GM12878 (cell line): Measurements from ENCODE around the gene TBX15. TPM values are rescaled to one million over a fixed set of nuclear protein-coding genes. Genes with fewer than 3 reads are reported as not detected.

Experiments used
- ATAC-seq: fragments of 200-7000 bp; cut with Tn5 transposase; 3 replicates; pipeline ENCODE4 v1.9.1; 2020; ENCODE audit warnings: mild to moderate bottlenecking, moderate library complexity
- BruUV-seq: library from RNA; stranded (reverse); fragments of 400-500 nt; replicated peaks from 2 replicates; lab custom pipeline; 2021; lab: Mats Ljungman, UMichigan
- CTCF ChIA-PET: fragments of 300-600 bp; sonication (Branson Sonifier 250); formaldehyde crosslinking; extraction: SDS; loops from one replicate; lab custom pipeline; 2021; ENCODE audit warnings: inconsistent platforms; lab: Yijun Ruan, JAX
- POLR2A ChIA-PET: fragments of 350-600 bp; formaldehyde crosslinking; extraction: SDS; loops from one replicate; lab custom pipeline; 2021; ENCODE audit warnings: inconsistent platforms; lab: Charles Lee
- RAD21 ChIA-PET: fragments of 300-600 bp; sonication (Branson Sonifier 250); formaldehyde crosslinking; loops from one replicate; lab custom pipeline; 2023; ENCODE audit warnings: antibody characterized with exemption; ENCODE audit not compliant: unreplicated experiment; lab: Charles Lee
- SMC1A ChIA-PET: fragments of 300-600 bp; sonication (Branson Sonifier 250); formaldehyde crosslinking; loops from one replicate; lab custom pipeline; 2023; ENCODE audit not compliant: unreplicated experiment, uncharacterized antibody; lab: Charles Lee
- DNase-seq: peaks from one replicate; pipeline ENCODE4 v3.0.0-alpha.2; 2011; ENCODE audit warnings: low read depth, low spot score
- FAIRE-seq: peaks from 3 replicates; lab custom pipeline; 2011; peaks lifted over from hg19 to GRCh38; lab: Jason Lieb, UNC
- H2AFZ ChIP-seq: 2 replicates; pipeline ENCODE4 v1.6.0; 2011; ENCODE audit warnings: low read depth, low read length, control low read depth; ENCODE audit not compliant: control insufficient read depth
- H3K27ac ChIP-seq: 2 replicates; pipeline ENCODE4 v1.5.1; 2011; ENCODE audit warnings: control low read depth; ENCODE audit not compliant: control insufficient read depth, insufficient read depth
- H3K27me3 ChIP-seq, 2 experiments: replicated peaks in 1 of 2; 2 replicates each; pipeline versions ENCODE4 v1.6.0 to v1.6.1; 2011; ENCODE audit warnings: low read length in 1 of 2; ENCODE audit not compliant: control insufficient read depth in 2 of 2, insufficient read depth in 2 of 2
- H3K36me3 ChIP-seq, 2 experiments: 2 replicates each; pipeline ENCODE4 v1.5.1; 2011; ENCODE audit warnings: low read length in 1 of 2; ENCODE audit not compliant: control insufficient read depth in 2 of 2, insufficient read depth in 2 of 2
- H3K4me1 ChIP-seq: 2 replicates; pipeline ENCODE4 v1.6.1; 2011; ENCODE audit warnings: mild to moderate bottlenecking, low read length, moderate library complexity, mixed read lengths; ENCODE audit not compliant: control insufficient read depth, insufficient read depth
- H3K4me2 ChIP-seq: 2 replicates; pipeline ENCODE4 v1.6.0; 2011; ENCODE audit warnings: control low read depth; ENCODE audit not compliant: control insufficient read depth, insufficient read depth
- H3K4me3 ChIP-seq: fragments of 200-600 bp; sonication (generic); 2 replicates; pipeline ENCODE4 v1.5.1; 2016
- H3K79me2 ChIP-seq: 2 replicates; pipeline ENCODE4 v1.6.0; 2011; ENCODE audit warnings: low read length; ENCODE audit not compliant: control insufficient read depth, insufficient read depth
- H3K9ac ChIP-seq: 2 replicates; pipeline ENCODE4 v1.8.0; 2011; ENCODE audit warnings: low read length, control low read depth, mixed read lengths; ENCODE audit not compliant: control insufficient read depth, insufficient read depth
- H3K9me3 ChIP-seq: replicated peaks from 3 replicates; pipeline ENCODE4 v1.5.1; 2011; ENCODE audit warnings: mild to moderate bottlenecking, low read length; ENCODE audit not compliant: control insufficient read depth, insufficient read depth
- H4K20me1 ChIP-seq: 2 replicates; pipeline ENCODE4 v1.6.0; 2011; ENCODE audit not compliant: control insufficient read depth, insufficient read depth
- ATF3 ChIP-seq: IDR thresholded peaks from 2 replicates; pipeline ENCODE4 v1.6.1; 2011; ENCODE audit warnings: low read depth, mild to moderate bottlenecking, low read length, moderate library complexity, borderline replicate concordance; ENCODE audit errors: extremely low read depth
- MEF2A ChIP-seq: IDR thresholded peaks from 2 replicates; pipeline ENCODE4 v1.6.1; 2011; ENCODE audit warnings: low read depth, mild to moderate bottlenecking, low read length, moderate library complexity; ENCODE audit not compliant: insufficient read depth
- NBN ChIP-seq: fragments of 450-650 bp; IDR thresholded peaks from 2 replicates; pipeline ENCODE4 v1.6.1; 2016
- SUZ12 ChIP-seq: fragments of 200-600 bp; sonication (generic); IDR thresholded peaks from one replicate; pipeline ENCODE4 v1.6.1; 2018; ENCODE audit warnings: antibody characterized with exemption, mild to moderate bottlenecking; ENCODE audit not compliant: unreplicated experiment
- ZBTB33 ChIP-seq: fragments of 450-650 bp; IDR thresholded peaks from 2 replicates; pipeline ENCODE4 v1.6.1; 2017; ENCODE audit warnings: mild to moderate bottlenecking
- ZNF207 ChIP-seq: fragments of 450-650 bp; IDR thresholded peaks from 2 replicates; pipeline ENCODE4 v1.6.1; 2014; ENCODE audit warnings: antibody characterized with exemption, mild to moderate bottlenecking, borderline replicate concordance
- WGBS: methylation state at CpG from one replicate; pipeline ENCODE4 v1.1.6; 2016; ENCODE audit warnings: low lambda C conversion rate; ENCODE audit not compliant: insufficient replicate concordance, insufficient coverage; ENCODE audit errors: missing lambda C conversion rate; 5-methylcytosine and 5-hydroxymethylcytosine counted together
- in situ Hi-C: fragments of 300-500 bp; cut with MboI; formaldehyde crosslinking; loops from 9 replicates; pipeline ENCODE4 v1.14.3; 2018; ENCODE audit warnings: mixed read lengths
- intact Hi-C: fragments of 100-400 bp; cut with micrococcal nuclease; formaldehyde crosslinking; loops from one replicate; pipeline ENCODE4 v1.14.2; 2022; ENCODE audit not compliant: unreplicated experiment
- polyA plus RNA-seq, 11 experiments: library from polyadenylated mRNA; depleted of rRNA in 4 of 11; unstranded in 6 of 11; stranded (reverse) in 5 of 11; fragments of >200 nt; fragmentation: Nextera tagmentation in 4 of 11; fragmentation: Illumina TruSeq in 1 of 11; extraction: Ambion mirVana in 4 of 11; extraction: Trizol in 1 of 11; gene quantifications; 1 replicate in 1 of 11; 2 replicates in 10 of 11; pipeline versions ENCODE4 v1.2.1 to v1.2.3, GENCODE V29; 2011 to 2016; ENCODE audit warnings: inconsistent platforms in 2 of 11, missing spikeins in 2 of 11, low read depth in 1 of 11
- total RNA-seq, 4 experiments: library from RNA; depleted of rRNA in 3 of 4; stranded (reverse); fragments of >200 nt in 3 of 4; fragmentation: Illumina TruSeq in 1 of 4; extraction: Trizol in 1 of 4; gene quantifications; 2 replicates each; pipeline versions ENCODE4 v1.2.1 to v1.2.3, GENCODE V29; 2013 to 2021

Gene TBX15
- total and polyA plus RNA-seq, 10 of the 15 experiments (the other 5 are each of a cell fraction or from before 2014, with no cell fraction given): 0.64 to 9.4 (median 0.99) TPM

GRCh38 chr1:118992868-118993699 lies 4.9 kb upstream of the TBX15 start:
- Histone ChIP-seq H3K4me2 (no peak overlapping the region), H3K9me3 (no peaks in the 10 kb centered on the region), H4K20me1 (no peaks in the 10 kb centered on the region), H3K4me1 (no peaks in the 10 kb centered on the region), H3K36me3 (no peaks in the 10 kb centered on the region), H3K9ac (no peak overlapping the region), H3K79me2 (no peaks in the 10 kb centered on the region), H2AFZ (no peak overlapping the region), H3K4me3 (no peak overlapping the region), H3K27ac (no peak overlapping the region), H3K27me3 (peaks cover 18 to 24% of the 10 kb centered on the region in 2 experiments)
- TF ChIP-seq SUZ12: peak; percentile 25
- no peak for TF ChIP-seq MEF2A
- SMC1A ChIA-PET: no interaction called here
- ATAC-seq (no peak), FAIRE-seq (no peak), DNase-seq (no peak)
- RAD21 ChIA-PET: no interaction called here
- no TSS peak for BruUV-seq
- in situ Hi-C loops (no loop called here), intact Hi-C loops (no loop called here)
- POLR2A ChIA-PET: no interaction called here
- CTCF ChIA-PET: no interaction called here
- WGBS: 52% methylated on average over 47 of the region's 53 CpGs

DNA sequence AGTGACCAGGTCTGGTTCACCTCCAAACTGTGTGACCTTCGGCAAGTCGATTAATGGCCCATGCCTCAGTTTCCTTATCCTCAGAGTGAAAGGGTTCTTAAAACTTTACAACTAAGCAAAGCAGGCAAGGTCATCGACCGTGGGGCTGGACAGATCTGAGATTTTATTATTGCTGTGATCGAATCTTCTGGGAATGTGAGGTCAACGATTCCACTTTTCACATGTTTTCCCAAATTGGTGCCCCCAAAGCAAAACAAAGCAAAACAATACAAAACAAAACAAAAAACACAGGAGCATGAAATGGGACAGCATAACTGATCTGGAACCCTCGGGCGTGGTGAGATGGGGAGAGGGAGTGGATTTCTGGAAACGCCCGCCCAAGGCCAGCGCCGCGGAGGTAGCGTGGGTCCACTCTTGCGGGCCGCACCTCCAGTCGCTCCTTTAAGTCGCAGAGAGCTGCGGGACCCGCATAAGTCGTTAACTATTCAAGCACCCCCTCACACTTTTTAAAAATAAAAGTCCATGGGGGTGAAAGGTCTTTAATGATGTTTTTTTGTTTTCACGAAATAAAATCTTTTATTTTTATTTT lies 4.2 kb upstream of the TBX15 start:
- Histone ChIP-seq H2AFZ (no peak overlapping the region), H3K79me2 (no peaks in the 10 kb centered on the region), H4K20me1 (no peaks in the 10 kb centered on the region), H3K4me1 (no peaks in the 10 kb centered on the region), H3K4me2 (no peak overlapping the region), H3K27me3 (peaks cover 20 to 27% of the 10 kb centered on the region in 2 experiments), H3K9ac (no peak overlapping the region), H3K9me3 (no peaks in the 10 kb centered on the region; the same call in 2 of the 3 replicates), H3K4me3 (no peak overlapping the region), H3K36me3 (no peaks in the 10 kb centered on the region), H3K27ac (no peak overlapping the region)
- TF ChIP-seq ZNF207 (no peak), ZBTB33 (no peak), ATF3 (no peak), NBN (no peak)
- CTCF ChIA-PET: no interaction called here
- intact Hi-C loops: no loop called here
- POLR2A ChIA-PET: no interaction called here
- SMC1A ChIA-PET: no interaction called here
- no TSS peak for BruUV-seq
- FAIRE-seq: no peak
- RAD21 ChIA-PET: no interaction called here
- in situ Hi-C loops: no loop called here
- 30% methylated on average over 22 of the region's 22 CpGs for WGBS
- no peak for ATAC-seq
- no peak for DNase-seq
